Stimulated activated CD8-positive, alpha-beta memory T cell treated with anti-CD3 and anti-CD28 coated beads, Interleukin-12 subunit alpha, Interleukin-12 subunit beta, amount 100 ng/mL, for 1 hour (primary cell): ENCODE results near the gene KRTAP19-8.

Source experiments
- DNase-seq: peaks from one replicate; pipeline ENCODE4 v3.0.0-alpha.2; 2020; ENCODE audit warnings: low read depth

KRTAP19-8 gene, protein sequence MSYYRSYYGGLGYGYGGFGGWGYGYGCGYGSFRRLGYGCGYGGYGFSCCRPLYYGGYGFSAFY

DNA sequence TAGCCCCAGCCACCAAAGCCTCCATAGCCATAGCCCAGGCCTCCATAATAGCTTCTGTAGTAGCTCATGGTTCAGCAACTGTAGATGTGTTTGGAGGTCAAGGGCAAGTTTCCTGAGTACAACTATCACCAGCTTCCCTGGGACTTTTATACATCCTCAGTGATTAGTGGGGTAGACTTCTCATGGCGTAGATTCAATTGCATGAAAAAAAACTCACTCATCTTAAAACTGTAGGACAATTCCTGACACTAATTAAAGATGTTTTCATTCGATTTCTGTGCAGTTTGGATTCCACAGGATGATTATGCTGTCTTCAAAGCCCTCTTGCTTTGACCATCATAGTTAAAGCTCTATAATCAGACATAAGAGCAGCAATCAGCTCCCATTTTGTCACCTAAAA lies at the start of gene KRTAP19-8:
Gene KRTAP19-8, minus strand, starts transcription at position 101 of the 400 bp plus-strand sequence. Its CDS starts 33 bp downstream, at position 68.
- DNase-seq, result no peak

GRCh38 chr21:31087639-31088473 lies 49.6 kb upstream of the KRTAP19-8 start:
- DNase-seq, result no peak

DNA sequence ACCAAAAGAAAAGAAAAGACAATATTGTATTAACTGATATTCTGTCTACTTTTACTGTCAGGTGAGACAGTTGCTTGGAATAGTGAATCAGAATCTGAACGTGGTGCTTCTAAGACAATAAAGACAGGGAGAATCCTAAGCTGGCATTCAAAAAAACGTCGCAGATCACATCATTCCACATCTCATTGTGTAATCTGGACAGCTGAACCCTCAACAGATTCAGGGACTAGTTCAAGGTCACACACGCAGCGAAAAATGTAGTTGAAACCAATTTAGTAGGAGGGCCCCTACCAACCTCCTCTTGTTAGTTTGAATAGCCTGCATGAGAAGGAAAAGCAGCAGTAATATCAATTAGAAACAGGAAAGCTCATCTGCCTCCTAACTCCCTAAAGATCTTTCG lies 46.4 kb upstream of the KRTAP19-8 start:
- DNase-seq, result no peak

DNA sequence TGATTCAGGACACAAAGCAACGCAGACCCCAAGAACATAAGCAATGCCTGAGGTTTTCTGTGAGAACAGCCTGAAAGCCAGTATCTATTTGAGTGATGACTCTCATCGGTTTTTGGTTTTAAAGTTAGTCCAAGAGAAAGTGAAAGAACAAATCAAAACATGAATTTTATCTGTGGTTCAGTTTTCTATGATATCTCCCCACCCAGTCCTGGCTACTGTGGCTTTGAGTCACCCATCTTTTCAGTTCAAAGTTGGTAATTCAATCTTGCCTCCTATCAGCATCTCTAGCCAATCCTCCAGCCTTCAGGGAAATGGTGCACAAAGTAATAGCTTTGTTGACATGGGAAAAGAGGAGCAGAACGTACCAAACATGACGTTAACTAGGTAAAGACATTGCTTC lies 40.5 kb upstream of the KRTAP19-8 start:
- no peak for DNase-seq

GRCh38 chr21:31078216-31078615 lies 39.9 kb upstream of the KRTAP19-8 start:
- no peak for DNase-seq

GRCh38 chr21:31075848-31076247 lies 37.6 kb upstream of the KRTAP19-8 start:
- no peak for DNase-seq

DNA sequence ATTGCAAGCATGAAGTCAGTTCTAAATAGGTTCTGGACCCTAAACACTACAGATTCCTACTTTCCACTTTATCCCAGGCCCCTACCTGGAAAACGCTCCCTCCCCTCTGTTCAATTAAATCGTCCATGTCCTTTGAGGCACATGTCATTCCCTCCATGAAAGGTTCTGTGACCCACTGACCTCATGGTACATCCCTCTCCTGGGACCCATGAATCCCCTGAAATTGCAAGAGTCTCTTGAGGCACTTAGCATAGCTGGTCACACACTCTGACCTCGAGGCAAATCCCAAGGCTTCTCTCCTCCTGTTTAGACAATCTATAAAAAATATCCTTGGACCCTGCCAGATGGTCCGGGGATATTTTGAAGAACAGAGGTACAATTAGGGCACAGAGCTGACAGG lies 34.3 kb upstream of the KRTAP19-8 start:
- DNase-seq, result no peak

GRCh38 chr21:31064803-31065202 lies 26.5 kb upstream of the KRTAP19-8 start:
- DNase-seq, result no peak

GRCh38 chr21:31052489-31053142 lies 14.3 kb upstream of the KRTAP19-8 start:
- no peak for DNase-seq

DNA sequence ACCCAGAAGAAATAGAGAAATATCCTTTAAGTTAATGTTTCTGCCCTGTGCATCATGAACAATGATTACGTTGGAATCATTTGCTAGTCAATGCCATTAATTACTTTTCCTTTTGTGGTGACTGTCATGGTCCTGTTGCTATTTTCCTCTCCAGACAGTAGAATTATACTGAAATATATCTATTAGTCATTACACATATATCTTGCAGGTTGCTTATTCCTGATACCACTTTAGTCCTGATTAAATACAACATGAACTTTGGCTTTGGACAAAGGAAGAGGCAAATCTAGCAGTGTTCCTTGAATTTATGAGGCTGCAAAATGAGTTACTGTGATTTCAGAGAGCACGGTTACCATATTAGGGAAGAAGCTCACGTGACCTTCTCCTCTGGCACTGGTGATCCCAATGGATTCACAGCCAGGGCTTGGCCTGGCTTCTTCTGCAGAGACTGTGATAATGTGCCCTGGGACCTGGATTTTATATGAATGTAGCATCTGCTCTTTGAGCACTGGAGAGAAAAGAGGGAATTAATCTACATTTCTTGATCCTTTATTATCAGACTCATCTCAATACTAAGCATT lies 12.4 kb upstream of the KRTAP19-8 start:
- no peak for DNase-seq

GRCh38 chr21:31045841-31046240 lies 7.6 kb upstream of the KRTAP19-8 start:
- DNase-seq, result no peak

GRCh38 chr21:31043471-31043870 lies 5.2 kb upstream of the KRTAP19-8 start:
- DNase-seq, result no peak

DNA sequence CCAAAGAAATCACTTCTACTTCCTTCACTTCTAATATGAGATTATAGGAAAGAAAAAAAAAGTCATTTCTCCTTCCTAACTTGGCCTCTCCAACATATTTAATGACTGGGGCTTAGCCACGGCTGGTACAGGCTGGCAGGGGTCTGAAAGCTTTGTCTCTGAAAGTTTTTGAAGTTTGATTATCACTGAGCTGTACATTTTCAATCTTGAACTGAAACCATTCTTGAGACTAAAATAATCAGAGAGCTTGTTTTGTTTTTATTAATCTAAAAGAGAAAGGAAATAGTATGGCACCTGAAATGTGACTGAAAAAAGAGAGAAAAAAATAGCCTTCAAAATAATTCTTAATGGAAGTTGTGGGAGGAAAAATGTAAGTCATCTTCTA lies 3.8 kb upstream of the KRTAP19-8 start:
- DNase-seq, result no peak

- DNase-seq, result no peak
These were observed 3.2 kb upstream of the KRTAP19-8 start for GRCh38 chr21:31041295-31042079.

DNA sequence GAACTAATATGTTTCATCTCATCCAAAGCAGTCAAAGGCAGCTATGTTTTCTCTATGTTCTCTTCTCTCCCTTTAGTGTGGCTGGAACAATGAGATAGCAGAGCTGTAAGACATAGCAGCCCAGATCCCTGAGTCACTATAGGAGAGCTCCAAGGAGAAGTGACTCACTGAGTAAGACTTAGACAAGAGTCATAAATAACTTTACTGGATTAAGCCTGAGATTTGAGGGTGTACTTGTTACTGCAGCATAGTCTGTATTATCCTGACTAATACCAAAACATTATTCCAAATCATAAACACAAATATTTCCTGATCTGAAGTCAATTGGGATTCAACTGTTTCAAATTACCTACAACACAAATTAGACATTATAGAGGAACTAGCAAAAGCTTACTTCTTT lies 3.9 kb downstream of the KRTAP19-8 start:
- no peak for DNase-seq

GRCh38 chr21:31030367-31031106 lies 7.7 kb downstream of the KRTAP19-8 start:
- no peak for DNase-seq

DNA sequence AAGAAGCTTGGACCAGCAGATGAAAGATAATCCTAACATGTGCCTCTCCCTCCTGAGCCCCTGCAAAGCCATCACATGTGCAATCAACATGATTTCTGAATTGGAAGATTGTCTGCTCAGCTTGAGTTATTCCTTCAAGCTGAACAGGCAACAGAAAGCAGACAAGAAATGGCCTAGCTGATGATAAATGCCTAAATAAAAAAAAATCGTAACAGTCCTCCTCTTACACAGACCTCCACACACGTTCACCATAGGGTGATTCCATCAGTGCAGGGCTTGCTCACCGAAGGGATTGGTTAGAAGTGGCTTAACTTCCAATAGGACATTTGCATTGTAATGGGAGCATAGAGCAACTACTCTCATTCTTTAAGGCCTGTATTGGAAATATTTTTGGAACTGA lies 14.6 kb downstream of the KRTAP19-8 start:
- DNase-seq, result no peak

DNA sequence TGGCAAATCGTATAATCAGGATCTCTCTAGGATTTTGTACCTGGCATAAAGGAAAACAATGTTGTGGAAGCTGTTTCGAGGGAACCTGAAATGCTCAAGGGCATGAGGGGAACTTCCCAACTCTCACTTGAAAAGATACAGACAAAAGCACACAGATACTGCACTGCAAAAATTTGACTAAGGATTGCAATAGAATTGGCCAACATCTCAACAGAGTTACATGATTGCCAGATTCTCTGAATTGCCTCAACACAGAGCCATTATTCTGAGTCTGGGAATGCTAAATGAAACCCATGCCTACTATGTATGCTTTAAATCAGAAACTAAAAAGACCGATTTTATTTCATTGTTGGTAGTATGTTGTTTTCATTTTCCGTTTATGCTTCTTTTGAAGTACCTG lies 16.0 kb downstream of the KRTAP19-8 start:
- no peak for DNase-seq

- no peak for DNase-seq
These were observed 20.0 kb downstream of the KRTAP19-8 start for GRCh38 chr21:31018232-31018631.

GRCh38 chr21:31014891-31015290 lies 23.4 kb downstream of the KRTAP19-8 start:
- no peak for DNase-seq
